SU-DHL-6 (cell line): ENCODE measurements around the gene DGUOK.

ENCODE experiments used
- H2AFZ ChIP-seq: fragments of 200-600 bp; sonication (generic); 2 replicates; pipeline ENCODE4 v1.6.1; 2014; ENCODE audit warnings: low read depth, mild to moderate bottlenecking, moderate library complexity, mixed read lengths, antibody characterized with exemption, low read length; ENCODE audit not compliant: severe bottlenecking
- H3F3A ChIP-seq: fragments of 200-600 bp; shearing (Covaris generic); 2 replicates; pipeline ENCODE4 v1.6.0; 2016; ENCODE audit warnings: antibody characterized with exemption, mild to moderate bottlenecking; ENCODE audit not compliant: insufficient read depth
- H3K27ac ChIP-seq: fragments of 200-600 bp; sonication (generic); 2 replicates; pipeline ENCODE4 v1.5.1; 2016; ENCODE audit warnings: low read depth, mild to moderate bottlenecking, low read length, moderate library complexity, mixed read lengths
- H3K27me3 ChIP-seq: fragments of 200-600 bp; sonication (generic), shearing (Covaris generic); 2 replicates; pipeline ENCODE4 v1.6.0; 2014; ENCODE audit warnings: mild to moderate bottlenecking, low read length
- H3K36me3 ChIP-seq: fragments of 200-600 bp; sonication (generic); 2 replicates; pipeline ENCODE4 v1.6.1; 2014; ENCODE audit warnings: mild to moderate bottlenecking, low read length, mixed read lengths
- H3K4me2 ChIP-seq: fragments of 300-600, 200-600 bp; shearing (Covaris generic), sonication (generic); 2 replicates; pipeline ENCODE4 v1.6.0; 2014; ENCODE audit warnings: low read length, low read depth, mild to moderate bottlenecking; ENCODE audit not compliant: poor library complexity, severe bottlenecking
- H3K4me3 ChIP-seq: fragments of 200-600 bp; sonication (generic); 2 replicates; pipeline ENCODE4 v1.5.1; 2014; ENCODE audit warnings: antibody characterized with exemption, low read length, mild to moderate bottlenecking, mixed read lengths; ENCODE audit not compliant: insufficient read depth, poor library complexity, severe bottlenecking
- H3K79me2 ChIP-seq: fragments of 200-600 bp; sonication (generic); 2 replicates; pipeline ENCODE4 v1.6.1; 2014; ENCODE audit warnings: mild to moderate bottlenecking, low read length, moderate library complexity; ENCODE audit not compliant: insufficient read depth
- H3K9ac ChIP-seq: fragments of 200-600 bp; sonication (generic); 2 replicates; pipeline ENCODE4 v1.7.0; 2014; ENCODE audit warnings: mild to moderate bottlenecking, low read length
- H3K9me2 ChIP-seq: fragments of 200-600 bp; sonication (generic); replicated peaks from 2 replicates; pipeline ENCODE4 v1.6.1; 2014; ENCODE audit warnings: low read length; ENCODE audit not compliant: insufficient read depth
- H3K9me3 ChIP-seq: fragments of 200-600 bp; sonication (generic); 2 replicates; pipeline ENCODE4 v1.6.1; 2014; ENCODE audit warnings: low read length, mixed read lengths; ENCODE audit not compliant: insufficient read depth
- H4K20me1 ChIP-seq: fragments of 200-600 bp; sonication (generic); 2 replicates; pipeline ENCODE4 v1.6.1; 2014; ENCODE audit warnings: low read depth, mild to moderate bottlenecking, antibody characterized with exemption, low read length, moderate library complexity, mixed read lengths
- EZH2phosphoT487 ChIP-seq: fragments of 200-600 bp; sonication (generic), shearing (Covaris generic); conservative IDR thresholded peaks from 2 replicates; pipeline ENCODE4 v1.6.1; 2018; ENCODE audit warnings: mild to moderate bottlenecking, antibody characterized with exemption, low read length, moderate library complexity, mixed read lengths
- TF ChIP-seq, protein P1 (sequence below): fragments of 200-600 bp; sonication (generic); IDR thresholded peaks from one replicate; pipeline ENCODE4 v1.5.1; 2017; ENCODE audit warnings: antibody characterized with exemption, mild to moderate bottlenecking, low read length, moderate library complexity; ENCODE audit not compliant: insufficient read depth, poor library complexity, severe bottlenecking

DGUOK gene

DNA sequence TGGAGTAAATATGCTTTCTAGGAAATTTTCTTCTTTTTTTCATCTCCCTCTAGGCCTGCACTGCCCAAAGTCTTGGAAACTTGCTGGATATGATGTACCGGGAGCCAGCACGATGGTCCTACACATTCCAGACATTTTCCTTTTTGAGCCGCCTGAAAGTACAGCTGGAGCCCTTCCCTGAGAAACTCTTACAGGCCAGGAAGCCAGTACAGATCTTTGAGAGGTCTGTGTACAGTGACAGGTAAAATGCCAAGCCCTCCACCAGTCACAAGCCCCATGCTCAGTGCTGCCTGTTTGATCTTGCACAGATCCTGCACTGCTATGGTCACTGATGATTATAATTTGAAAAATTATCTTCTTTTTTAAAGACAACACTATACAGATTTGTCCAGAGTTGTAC is 20.0 kb downstream of the DGUOK start:
- H3K4me3 ChIP-seq, result no peak overlapping the region
- no peaks in the 10 kb centered on the region for H3K9me2 ChIP-seq
- H3K9ac ChIP-seq, result no peak overlapping the region
- TF ChIP-seq EZH2phosphoT487, result no peak
- TF ChIP-seq, protein P1, sequence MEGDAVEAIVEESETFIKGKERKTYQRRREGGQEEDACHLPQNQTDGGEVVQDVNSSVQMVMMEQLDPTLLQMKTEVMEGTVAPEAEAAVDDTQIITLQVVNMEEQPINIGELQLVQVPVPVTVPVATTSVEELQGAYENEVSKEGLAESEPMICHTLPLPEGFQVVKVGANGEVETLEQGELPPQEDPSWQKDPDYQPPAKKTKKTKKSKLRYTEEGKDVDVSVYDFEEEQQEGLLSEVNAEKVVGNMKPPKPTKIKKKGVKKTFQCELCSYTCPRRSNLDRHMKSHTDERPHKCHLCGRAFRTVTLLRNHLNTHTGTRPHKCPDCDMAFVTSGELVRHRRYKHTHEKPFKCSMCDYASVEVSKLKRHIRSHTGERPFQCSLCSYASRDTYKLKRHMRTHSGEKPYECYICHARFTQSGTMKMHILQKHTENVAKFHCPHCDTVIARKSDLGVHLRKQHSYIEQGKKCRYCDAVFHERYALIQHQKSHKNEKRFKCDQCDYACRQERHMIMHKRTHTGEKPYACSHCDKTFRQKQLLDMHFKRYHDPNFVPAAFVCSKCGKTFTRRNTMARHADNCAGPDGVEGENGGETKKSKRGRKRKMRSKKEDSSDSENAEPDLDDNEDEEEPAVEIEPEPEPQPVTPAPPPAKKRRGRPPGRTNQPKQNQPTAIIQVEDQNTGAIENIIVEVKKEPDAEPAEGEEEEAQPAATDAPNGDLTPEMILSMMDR, result no peak
- H3K36me3 ChIP-seq, result peaks cover 33% of the 10 kb centered on the region; the same call in 1 of the 2 replicates
- H3K27me3 ChIP-seq, result no peaks in the 10 kb centered on the region
- no peak overlapping the region for H3K4me2 ChIP-seq
- no peaks in the 10 kb centered on the region for H3F3A ChIP-seq
- no peak overlapping the region for H3K27ac ChIP-seq
- no peak overlapping the region for H2AFZ ChIP-seq
- 0 out of 2 replicates have a peak, but pooled peaks cover 6% of the 10 kb centered on the region for H4K20me1 ChIP-seq
- no peaks in the 10 kb centered on the region for H3K9me3 ChIP-seq
- peaks cover 49% of the 10 kb centered on the region for H3K79me2 ChIP-seq

DNA sequence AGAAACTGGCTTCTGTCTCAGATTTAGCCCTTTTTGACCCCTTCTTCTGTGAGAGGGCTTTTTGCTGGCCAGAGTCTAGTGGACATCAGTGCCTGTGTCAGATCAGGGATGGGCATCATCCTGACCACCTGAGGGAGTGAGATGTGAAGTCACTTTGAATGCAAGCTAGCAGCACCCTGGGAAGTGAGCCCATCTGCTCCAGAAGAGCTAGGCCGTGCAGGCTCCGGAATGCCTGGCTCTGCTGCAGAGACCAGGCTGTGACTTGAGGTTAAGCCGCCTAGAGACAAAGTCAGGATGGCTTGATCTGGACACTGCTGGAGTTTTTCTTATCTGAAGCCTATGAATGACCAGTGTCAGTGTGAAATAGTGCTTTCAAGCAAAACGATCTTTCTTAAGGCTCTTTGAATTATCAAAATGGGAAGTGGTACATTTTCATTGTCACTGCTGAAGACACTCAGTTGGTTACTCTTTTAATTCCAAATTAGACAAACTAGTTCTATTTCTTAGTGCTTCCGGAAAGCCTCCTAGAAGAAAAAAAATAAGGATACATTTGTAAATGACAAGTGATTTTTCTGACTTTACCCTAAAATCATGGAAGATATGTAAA is 20.8 kb downstream of the DGUOK start:
- H4K20me1 ChIP-seq, result 0 out of 2 replicates have a peak, but pooled peaks cover 6% of the 10 kb centered on the region

DNA sequence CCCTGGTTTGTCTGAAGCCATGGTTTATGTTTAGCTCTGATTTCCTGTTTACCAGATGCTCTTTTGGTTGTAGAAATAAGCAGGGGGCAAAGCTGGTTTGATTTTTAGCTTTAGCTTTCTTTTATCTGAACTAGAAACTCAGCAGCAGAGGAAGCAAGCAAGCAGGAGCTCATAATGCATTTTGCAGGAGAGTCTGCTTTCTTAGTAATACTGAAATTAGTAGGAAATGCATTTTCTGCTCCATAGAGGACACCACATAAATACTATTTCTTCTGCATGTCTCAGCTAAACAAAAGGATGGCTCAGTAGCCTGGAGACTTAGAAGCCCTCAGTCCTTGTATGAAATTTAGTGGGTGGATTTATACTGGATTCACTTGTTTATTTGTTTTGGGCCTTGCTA is 23.1 kb downstream of the DGUOK start:
- no peak overlapping the region for H3K4me3 ChIP-seq
- no peaks in the 10 kb centered on the region for H3K9me2 ChIP-seq
- TF ChIP-seq, protein P1, result no peak
- TF ChIP-seq EZH2phosphoT487, result no peak
- no peak overlapping the region for H3K4me2 ChIP-seq
- H3K9me3 ChIP-seq, result no peaks in the 10 kb centered on the region
- H3K27ac ChIP-seq, result no peak overlapping the region
- H3F3A ChIP-seq, result no peaks in the 10 kb centered on the region
- H2AFZ ChIP-seq, result no peak overlapping the region
- no peak overlapping the region for H3K9ac ChIP-seq
- peaks cover 24% of the 10 kb centered on the region for H3K79me2 ChIP-seq
- no peaks in the 10 kb centered on the region for H3K27me3 ChIP-seq
- H4K20me1 ChIP-seq, result 0 out of 2 replicates have a peak, but pooled peaks cover 6% of the 10 kb centered on the region
- H3K36me3 ChIP-seq, result peaks cover 36% of the 10 kb centered on the region

More for the DNA sequence above, 20.8 kb downstream of the DGUOK start:
- H3K9me3 ChIP-seq, result no peaks in the 10 kb centered on the region
- peaks cover 33% of the 10 kb centered on the region; the same call in 1 of the 2 replicates for H3K36me3 ChIP-seq
- H3K4me3 ChIP-seq, result no peak overlapping the region
- H3K9ac ChIP-seq, result no peak overlapping the region
- no peak overlapping the region for H3K27ac ChIP-seq
- H3K79me2 ChIP-seq, result peaks cover 41% of the 10 kb centered on the region
- no peaks in the 10 kb centered on the region for H3K9me2 ChIP-seq
- H3K27me3 ChIP-seq, result no peaks in the 10 kb centered on the region
- no peaks in the 10 kb centered on the region for H3F3A ChIP-seq
- no peak overlapping the region for H3K4me2 ChIP-seq
- TF ChIP-seq, protein P1, result no peak
- TF ChIP-seq EZH2phosphoT487, result no peak
- no peak overlapping the region for H2AFZ ChIP-seq
